PC-3 (cell line): ENCODE results near the gene NOMO2. TPM values are rescaled to one million over a fixed set of nuclear protein-coding genes. Genes with fewer than 3 reads are reported as not detected.
"Not testable (repeated sequence)": the region's sequence is repeated elsewhere in the genome, so short reads cannot be mapped to it uniquely, and the experiment has no call there.

Source experiments
- ATAC-seq: fragments of 200-7000 bp; cut with Tn5 transposase; 2 replicates; pipeline ENCODE4 v1.9.1; 2020; ENCODE audit warnings: mild to moderate bottlenecking, moderate library complexity
- BruUV-seq: library from RNA; stranded (reverse); fragments of 400-500 nt; replicated peaks from 2 replicates; lab custom pipeline; 2021; lab: Mats Ljungman, UMichigan
- CTCF ChIA-PET: fragments of 300-600 bp; sonication (Branson Sonifier 250); formaldehyde crosslinking; loops from one replicate; lab custom pipeline; 2022; ENCODE audit warnings: antibody characterized with exemption; lab: Charles Lee
- POLR2A ChIA-PET: fragments of 300-600 bp; sonication (Branson Sonifier 250); formaldehyde crosslinking; loops from one replicate; lab custom pipeline; 2022; ENCODE audit warnings: antibody characterized with exemption; ENCODE audit not compliant: unreplicated experiment; lab: Charles Lee
- DNase-seq: peaks from one replicate; pipeline ENCODE4 v3.0.0-alpha.2; 2015
- H2AFZ ChIP-seq: fragments of 300-600 bp; sonication (generic); 2 replicates; pipeline ENCODE4 v1.6.0; 2016; ENCODE audit warnings: antibody characterized with exemption, low read length
- H3F3A ChIP-seq: fragments of 300-600 bp; sonication (generic); one replicate; pipeline ENCODE4 v1.6.0; 2017; ENCODE audit warnings: antibody characterized with exemption, low read length, control low read depth, mild to moderate bottlenecking; ENCODE audit not compliant: unreplicated experiment
- H3K27ac ChIP-seq: fragments of 300-600 bp; sonication (generic); 2 replicates; pipeline ENCODE4 v1.5.1; 2016; ENCODE audit warnings: mild to moderate bottlenecking, low read length
- H3K27me3 ChIP-seq: fragments of 300-600 bp; sonication (generic); 2 replicates; pipeline ENCODE4 v1.6.1; 2016; ENCODE audit warnings: low read length, mixed read lengths
- H3K36me3 ChIP-seq: fragments of 300-600 bp; sonication (generic); 2 replicates; pipeline ENCODE4 v1.6.1; 2016; ENCODE audit warnings: low read depth, mixed run types, low read length, mixed read lengths
- H3K4me1 ChIP-seq: fragments of 300-600 bp; sonication (generic); 2 replicates; pipeline ENCODE4 v1.5.1; 2016; ENCODE audit warnings: low read length; ENCODE audit not compliant: insufficient read depth
- H3K4me2 ChIP-seq: fragments of 300-600 bp; sonication (generic); 2 replicates; pipeline ENCODE4 v1.6.0; 2016; ENCODE audit warnings: low read length
- H3K4me3 ChIP-seq: fragments of 300-600 bp; sonication (generic); 2 replicates; pipeline ENCODE4 v1.5.1; 2016; ENCODE audit warnings: mild to moderate bottlenecking, low read length, mixed read lengths
- H3K79me2 ChIP-seq: fragments of 300-600 bp; sonication (generic); 2 replicates; pipeline ENCODE4 v1.6.1; 2017; ENCODE audit warnings: low read length, mixed read lengths
- H3K9ac ChIP-seq: fragments of 300-600 bp; sonication (generic); 2 replicates; pipeline ENCODE4 v1.6.0; 2016; ENCODE audit warnings: mild to moderate bottlenecking, low read length
- H3K9me2 ChIP-seq: fragments of 300-600 bp; sonication (generic); replicated peaks from 2 replicates; pipeline ENCODE4 v1.6.1; 2016; ENCODE audit warnings: mixed run types, low read length, mixed read lengths
- H3K9me3 ChIP-seq: fragments of 300-600 bp; sonication (generic); 2 replicates; pipeline ENCODE4 v1.6.1; 2016; ENCODE audit warnings: low read length, mixed read lengths
- H4K20me1 ChIP-seq: fragments of 300-600 bp; sonication (generic); 2 replicates; pipeline ENCODE4 v1.6.1; 2016; ENCODE audit warnings: low read length, mixed read lengths
- intact Hi-C: fragments of 100-400 bp; cut with micrococcal nuclease; formaldehyde crosslinking; loops from 2 replicates; pipeline ENCODE4 v1.9.0; 2023
- total RNA-seq: library from RNA; depleted of rRNA; stranded (reverse); fragments of >200 nt; gene quantifications from 2 replicates; pipeline ENCODE4 v1.2.3, GENCODE V29; 2014

Gene NOMO2
- total RNA-seq, 1 experiment from 2014 or later = 121 TPM

DNA sequence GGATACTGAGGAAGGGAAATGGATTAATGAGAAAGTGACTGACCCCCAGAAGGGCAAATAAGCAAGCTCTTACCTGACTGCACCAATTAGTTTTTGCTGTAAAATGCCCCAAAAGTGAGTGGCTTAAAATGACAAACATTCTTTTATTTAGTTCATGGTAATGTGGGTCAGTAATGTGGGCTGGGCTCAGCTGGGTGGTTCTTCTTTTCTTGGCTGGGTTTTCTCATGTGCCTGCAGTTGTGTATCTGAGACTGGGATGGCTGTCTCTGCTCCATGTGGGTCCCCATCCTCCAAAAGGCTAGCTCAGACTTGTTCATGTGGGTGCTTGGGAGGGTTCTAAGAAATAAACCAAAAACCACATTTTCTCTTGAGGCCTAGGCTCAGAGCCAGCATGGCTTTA lies 29.5 kb upstream of the NOMO2 start:
- H3K9me2 ChIP-seq, H3K4me3 ChIP-seq, H3K27me3 ChIP-seq, H3K9ac ChIP-seq, H3K36me3 ChIP-seq, H4K20me1 ChIP-seq, H3K9me3 ChIP-seq, POLR2A ChIA-PET, BruUV-seq, H3K79me2 ChIP-seq, DNase-seq, H3K4me2 ChIP-seq, intact Hi-C loops, H3K27ac ChIP-seq, ATAC-seq, H3F3A ChIP-seq, CTCF ChIA-PET, H3K4me1 ChIP-seq, H2AFZ ChIP-seq: not testable (repeated sequence)

DNA sequence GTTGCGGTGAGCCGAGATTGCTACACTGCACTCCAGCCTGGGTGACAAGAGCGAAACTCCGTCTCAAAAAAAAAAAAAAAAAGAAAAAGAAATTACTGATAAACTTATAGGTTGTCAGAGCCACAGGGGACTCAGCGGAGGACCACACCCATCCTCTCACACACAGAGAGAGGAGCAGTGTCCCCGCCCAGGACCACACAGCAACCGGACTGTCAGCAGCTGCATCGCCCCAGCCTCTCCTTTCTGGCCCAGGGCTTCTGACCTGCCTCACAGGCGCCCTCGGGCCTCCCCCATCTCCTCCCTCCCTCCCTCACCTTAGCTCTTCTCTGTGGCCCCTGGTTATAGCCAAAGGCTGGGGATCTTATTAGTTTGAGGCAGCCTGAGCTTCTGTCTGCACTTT lies 27.9 kb upstream of the NOMO2 start:
- BruUV-seq, H3K79me2 ChIP-seq, CTCF ChIA-PET, DNase-seq, intact Hi-C loops, POLR2A ChIA-PET, H3K9ac ChIP-seq, H3K9me3 ChIP-seq, H4K20me1 ChIP-seq, ATAC-seq, H3K9me2 ChIP-seq, H3K4me3 ChIP-seq, H3K27me3 ChIP-seq, H3K36me3 ChIP-seq, H3F3A ChIP-seq, H2AFZ ChIP-seq, H3K4me2 ChIP-seq, H3K27ac ChIP-seq, H3K4me1 ChIP-seq: not testable (repeated sequence)

DNA sequence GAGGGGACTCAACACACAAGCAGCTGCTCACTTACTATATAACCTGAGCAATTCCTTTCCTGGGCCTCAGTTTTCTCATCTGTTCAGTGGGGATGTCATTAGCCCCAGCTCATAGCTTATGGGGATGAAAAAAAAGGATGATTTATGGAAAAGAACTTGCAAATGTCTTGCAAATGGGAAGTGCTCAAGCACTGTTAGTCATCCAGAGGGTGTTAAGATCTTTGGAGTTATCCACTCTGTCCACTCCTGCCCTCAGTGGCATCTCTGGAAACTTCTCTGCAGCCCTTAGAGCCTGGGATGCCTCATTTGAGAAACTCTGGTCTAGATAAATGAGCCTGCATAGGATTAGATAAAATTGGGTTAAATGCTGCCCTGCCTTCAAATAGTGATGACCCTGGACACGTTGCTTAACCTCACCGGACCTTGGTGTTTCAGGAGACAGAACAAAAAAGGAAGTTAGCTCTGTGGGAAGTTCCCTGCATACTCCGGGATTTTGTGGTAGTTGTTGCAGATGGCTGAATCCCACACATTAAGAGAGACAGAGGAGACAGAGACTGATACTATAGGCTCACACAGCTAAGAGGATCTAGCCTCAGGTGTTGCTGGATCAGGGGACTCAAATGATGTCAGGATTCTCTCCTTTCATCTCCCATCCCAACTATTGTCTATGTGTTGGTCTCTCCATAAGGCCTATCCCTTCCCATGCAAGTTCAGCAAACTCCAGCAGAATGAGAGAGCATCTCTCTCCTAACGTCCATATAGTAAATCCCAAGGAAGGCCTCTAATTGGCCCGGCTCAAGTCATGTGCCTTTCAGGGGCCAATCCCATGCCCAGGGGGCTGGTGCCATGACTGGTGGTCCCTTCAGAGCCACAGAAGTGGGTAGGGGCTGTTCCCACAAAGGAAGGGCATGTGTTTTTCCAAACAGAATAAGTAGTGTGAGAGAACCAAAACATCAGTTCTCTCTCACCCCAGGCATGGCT lies 25.0 kb upstream of the NOMO2 start:
- BruUV-seq, H3K4me1 ChIP-seq, CTCF ChIA-PET, H3K9me3 ChIP-seq, POLR2A ChIA-PET, intact Hi-C loops, H2AFZ ChIP-seq, H3K4me2 ChIP-seq, H3K27ac ChIP-seq, H3K9ac ChIP-seq, H4K20me1 ChIP-seq, DNase-seq, H3K79me2 ChIP-seq, H3K36me3 ChIP-seq, ATAC-seq, H3K27me3 ChIP-seq, H3F3A ChIP-seq, H3K4me3 ChIP-seq, H3K9me2 ChIP-seq: not testable (repeated sequence)

DNA sequence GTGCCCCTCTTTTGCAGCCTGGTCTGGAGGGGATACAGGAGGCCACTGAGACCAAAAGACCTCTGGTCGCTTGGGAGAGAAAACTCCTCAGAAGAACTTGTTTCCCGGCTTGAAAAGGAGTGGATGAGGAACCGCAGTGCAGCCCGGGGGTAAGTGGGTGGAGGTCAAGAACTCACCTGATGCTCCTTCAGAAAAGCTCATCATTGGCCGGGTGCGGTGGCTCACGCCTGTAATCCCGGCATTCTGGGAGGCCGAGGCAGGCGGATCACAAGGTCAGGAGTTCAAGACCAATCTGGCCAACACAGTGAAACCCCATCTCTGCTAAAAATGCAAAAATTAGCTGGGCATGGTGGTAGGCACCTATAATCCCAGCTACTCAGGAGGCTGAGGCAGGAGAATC lies 23.9 kb upstream of the NOMO2 start:
- BruUV-seq, POLR2A ChIA-PET: not testable (repeated sequence)

More for the DNA sequence above, 23.9 kb upstream of the NOMO2 start:
- H3K9ac ChIP-seq, H3K79me2 ChIP-seq, H2AFZ ChIP-seq, H3F3A ChIP-seq, DNase-seq, H3K9me2 ChIP-seq, H3K4me2 ChIP-seq, H3K27me3 ChIP-seq, intact Hi-C loops, H4K20me1 ChIP-seq, H3K9me3 ChIP-seq, H3K4me1 ChIP-seq, H3K36me3 ChIP-seq, ATAC-seq, H3K27ac ChIP-seq, H3K4me3 ChIP-seq, CTCF ChIA-PET: not testable (repeated sequence)
